Testis (tissue), 2 donors: ENCODE measurements around the gene FAM47E.

Experiments
- CTCF ChIP-seq, 3 experiments: fragments of 450-650 bp in 2 of 3; fragments of 200-600 bp in 1 of 3; sonication (generic) in 1 of 3; IDR thresholded peaks; one replicate each; pipeline ENCODE4 v1.5.1; 2016 to 2019; ENCODE audit warnings: antibody characterized with exemption in 3 of 3, mild to moderate bottlenecking in 2 of 3, moderate library complexity in 1 of 3
- POLR2A ChIP-seq: fragments of 450-650 bp; IDR thresholded peaks from one replicate; pipeline ENCODE4 v1.6.1; 2017; ENCODE audit warnings: antibody characterized with exemption, mild to moderate bottlenecking, moderate library complexity

GRCh38 chr4:76306882-76307659 is 55.5 kb downstream of the FAM47E start:
- TF ChIP-seq CTCF (IDR thresholded peaks at IDR 0.05), result no peak
- TF ChIP-seq POLR2A, result no peak
